Stimulated activated CD4-positive, alpha-beta T cell treated with anti-CD3 and anti-CD28 coated beads, Interleukin-4, amount 100 ng/mL, for 4 hours (primary cell): ENCODE data around the gene OR2T5.
"Not testable (repeated sequence)": the region's sequence is repeated elsewhere in the genome, so short reads cannot be mapped to it uniquely, and the experiment has no call there.

Experiments used
- DNase-seq, 2 experiments: peaks; one replicate each; pipeline ENCODE4 v3.0.0-alpha.2; 2020

OR2T5 gene

GRCh38 chr1:248507773-248508172, 19.4 kb downstream of the OR2T5 start, which contains the start of gene OR2G6:
Gene OR2G6, plus strand, starts transcription at chr1:248508073. Its CDS starts 13,574 bp downstream, at chr1:248521647.
- DNase-seq: not testable (repeated sequence)

DNA sequence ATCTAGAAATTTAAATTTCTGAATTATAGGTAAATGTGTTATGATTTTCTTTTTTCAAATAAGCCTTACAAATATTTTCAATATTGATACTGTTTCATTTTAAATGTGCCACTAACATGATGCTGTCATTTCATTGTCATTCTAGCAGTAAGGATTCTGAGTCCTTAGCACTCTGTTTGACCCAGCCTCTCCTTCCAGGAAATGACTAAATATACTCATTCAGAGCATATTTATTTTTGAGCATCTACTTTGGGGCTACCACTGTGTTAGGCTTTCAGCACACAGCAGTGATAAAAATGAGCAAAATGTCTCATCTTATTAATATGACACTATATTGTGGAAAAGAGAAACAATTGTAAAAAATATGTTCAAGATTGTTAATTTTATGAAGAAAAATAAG, 21.8 kb downstream of the OR2T5 start:
- not testable (repeated sequence) for DNase-seq

- no peak for DNase-seq
Measured at GRCh38 chr1:248521856-248522255, 33.5 kb downstream of the OR2T5 start.

GRCh38 chr1:248537449-248537848, 49.1 kb downstream of the OR2T5 start:
- not testable (repeated sequence) for DNase-seq
